ENCODE results near the gene RBFOX2.

RBFOX2 gene

GRCh38 chr22:35781898-35782297, 246.7 kb downstream of the RBFOX2 start:
- no peak for DNase-seq (ENCODE audit: low read depth in 2 of 2)

- DNase-seq (ENCODE audit: low read depth in 2 of 2) = no peak
Measured at GRCh38 chr22:35777335-35777975, 251.2 kb downstream of the RBFOX2 start.

GRCh38 chr22:35775339-35775738, 253.3 kb downstream of the RBFOX2 start:
- DNase-seq (ENCODE audit: low read depth in 2 of 2) = no peak

GRCh38 chr22:35769974-35770373, 258.6 kb downstream of the RBFOX2 start:
- DNase-seq (ENCODE audit: low read depth in 2 of 2) = no peak

GRCh38 chr22:35766654-35767580, 261.7 kb downstream of the RBFOX2 start:
- DNase-seq (ENCODE audit: low read depth in 2 of 2) = no peak

- no peak for DNase-seq (ENCODE audit: low read depth in 2 of 2)
Measured at GRCh38 chr22:35761037-35761436, 267.6 kb downstream of the RBFOX2 start.

GRCh38 chr22:35758394-35758793, 270.2 kb downstream of the RBFOX2 start:
- DNase-seq (ENCODE audit: low read depth in 2 of 2) = no peak

GRCh38 chr22:35756722-35757121, 271.9 kb downstream of the RBFOX2 start:
- DNase-seq (ENCODE audit: low read depth in 2 of 2) = no peak

- no peak for DNase-seq (ENCODE audit: low read depth in 2 of 2)
Measured at GRCh38 chr22:35754761-35755160, 273.9 kb downstream of the RBFOX2 start.

GRCh38 chr22:35752863-35753189, 275.8 kb downstream of the RBFOX2 start:
- no peak for DNase-seq (ENCODE audit: low read depth in 2 of 2)

- DNase-seq (ENCODE audit: low read depth in 2 of 2) = no peak
Measured at GRCh38 chr22:35752006-35752862, 276.4 kb downstream of the RBFOX2 start.

GRCh38 chr22:35749808-35750207, 278.8 kb downstream of the RBFOX2 start:
- no peak for DNase-seq (ENCODE audit: low read depth in 2 of 2)

- DNase-seq (ENCODE audit: low read depth in 2 of 2) = no peak
Measured at GRCh38 chr22:35746946-35747703, 281.5 kb downstream of the RBFOX2 start.

- no peak for DNase-seq (ENCODE audit: low read depth in 2 of 2)
Measured at GRCh38 chr22:35746248-35746647, 282.4 kb downstream of the RBFOX2 start.

GRCh38 chr22:35743326-35743860, 285.2 kb downstream of the RBFOX2 start:
- no peak for DNase-seq (ENCODE audit: low read depth in 2 of 2)

GRCh38 chr22:35742342-35743100, 286.1 kb downstream of the RBFOX2 start:
- no peak for DNase-seq (ENCODE audit: low read depth in 2 of 2)

GRCh38 chr22:35740616-35741015, 288.0 kb downstream of the RBFOX2 start:
- no peak for DNase-seq (ENCODE audit: low read depth in 2 of 2)

- DNase-seq (ENCODE audit: low read depth in 2 of 2) = no peak
Measured at GRCh38 chr22:35739931-35740380, 288.7 kb downstream of the RBFOX2 start.

- no peak for DNase-seq (ENCODE audit: low read depth in 2 of 2)
Measured at GRCh38 chr22:35739076-35739930, 289.3 kb downstream of the RBFOX2 start.
